HG03558 (cell line): ENCODE data around the gene S100A9.
"Not testable (repeated sequence)": the region's sequence is repeated elsewhere in the genome, so short reads cannot be mapped to it uniquely, and the experiment has no call there.

ENCODE experiments used
- ATAC-seq: cut with Tn5 transposase; IDR thresholded peaks from one replicate; pipeline ENCODE4 v1.9.1; 2021; ENCODE audit warnings: moderate number of reproducible peaks; ENCODE audit not compliant: unreplicated experiment; ENCODE audit errors: extremely low read depth

Gene S100A9

DNA sequence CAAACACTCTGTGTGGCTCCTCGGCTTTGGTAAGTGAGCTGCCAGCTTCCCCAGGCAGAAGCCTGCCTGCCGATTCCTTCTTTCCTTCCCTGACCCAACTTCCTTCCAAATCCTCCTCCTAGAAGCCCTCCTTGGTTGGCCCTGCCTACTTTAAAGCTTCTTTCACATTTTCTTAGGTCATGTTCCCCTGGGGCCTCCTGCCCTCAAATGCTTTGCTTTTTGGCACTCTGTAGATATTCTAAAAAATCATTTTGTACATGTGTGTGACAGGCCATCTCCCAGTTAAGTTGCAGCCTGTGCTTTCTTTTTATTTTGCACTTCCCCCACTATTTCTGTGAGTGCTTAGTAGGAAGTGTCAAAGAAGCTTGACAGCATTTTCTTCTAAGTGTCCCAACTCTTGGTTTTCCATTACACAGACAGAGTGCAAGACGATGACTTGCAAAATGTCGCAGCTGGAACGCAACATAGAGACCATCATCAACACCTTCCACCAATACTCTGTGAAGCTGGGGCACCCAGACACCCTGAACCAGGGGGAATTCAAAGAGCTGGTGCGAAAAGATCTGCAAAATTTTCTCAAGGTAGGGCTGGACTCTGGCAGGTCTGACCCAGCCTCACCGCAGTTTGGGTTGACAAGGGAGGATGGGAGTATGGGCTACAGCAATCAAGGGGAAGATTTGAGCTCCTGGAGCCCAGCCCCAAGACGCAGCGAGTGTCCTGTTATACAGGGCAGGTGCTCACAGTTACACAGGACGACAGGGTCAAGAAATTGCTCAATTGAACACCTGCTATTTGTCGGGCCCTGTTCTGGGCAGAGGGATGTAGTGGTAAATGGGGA, at the start of gene S100A9:
Gene S100A9 (plus strand): TSS at position 2 of the 838 bp plus-strand sequence. CDS start 430 bp downstream, at position 432.
- no peak for ATAC-seq

DNA sequence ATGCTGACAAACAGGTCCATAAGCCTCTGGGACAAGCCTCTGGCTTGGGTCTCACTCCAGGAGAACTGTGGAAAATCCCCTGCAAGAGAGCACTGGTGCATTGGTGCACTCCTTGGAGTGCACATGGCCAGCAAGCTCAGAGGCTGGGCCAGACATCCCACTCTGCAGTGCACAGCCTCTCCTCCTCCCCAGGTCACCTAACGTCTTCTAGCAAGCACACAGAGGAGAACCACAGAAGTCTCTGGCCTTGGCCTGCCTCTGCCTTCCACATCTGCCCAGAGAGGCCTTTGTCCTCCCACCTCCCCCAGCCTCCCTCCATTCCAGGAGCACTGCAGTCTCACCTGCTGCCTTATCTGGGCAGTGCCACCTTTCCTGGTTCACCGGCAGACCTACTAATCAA, 49.1 kb upstream of the S100A9 start:
- no peak for ATAC-seq

DNA sequence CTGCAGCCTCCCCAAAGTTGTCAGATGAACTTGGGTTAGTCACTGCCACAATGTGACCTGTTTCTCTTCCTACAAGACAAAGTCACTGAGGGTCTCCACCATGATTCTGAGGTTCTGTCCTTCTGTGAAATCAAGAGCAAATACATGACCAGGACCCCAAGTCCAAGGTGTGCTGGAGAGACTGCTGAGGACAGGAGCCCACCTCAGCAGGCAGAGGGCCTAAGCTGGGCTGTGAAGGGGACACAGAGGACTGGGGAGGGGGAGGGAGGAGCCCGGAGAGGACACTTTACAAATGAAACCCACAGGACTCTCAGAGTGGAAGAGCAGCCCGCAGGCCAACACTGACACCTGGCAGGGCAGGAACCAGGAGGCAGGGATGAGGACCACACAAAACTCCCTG, 48.2 kb upstream of the S100A9 start:
- no peak for ATAC-seq

DNA sequence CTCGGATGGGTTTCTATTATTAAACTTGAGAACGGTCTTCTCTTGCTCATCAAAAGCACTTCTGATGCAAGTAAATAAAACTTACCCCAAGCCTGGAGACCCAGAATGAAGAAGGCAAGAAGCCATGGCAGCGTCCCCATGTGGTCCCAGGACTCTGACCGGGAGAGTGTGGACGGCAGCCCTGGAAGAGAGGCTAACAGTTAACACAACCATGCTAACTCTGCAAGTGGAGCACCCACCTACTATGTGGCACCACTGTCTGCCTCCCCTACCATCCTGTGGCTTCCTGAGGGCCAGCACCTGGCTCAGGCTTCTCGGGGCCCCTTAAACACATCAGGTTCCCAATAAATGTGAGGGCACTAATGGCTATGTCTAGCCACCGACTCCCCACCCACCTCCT, 47.1 kb upstream of the S100A9 start:
- ATAC-seq: no peak

DNA sequence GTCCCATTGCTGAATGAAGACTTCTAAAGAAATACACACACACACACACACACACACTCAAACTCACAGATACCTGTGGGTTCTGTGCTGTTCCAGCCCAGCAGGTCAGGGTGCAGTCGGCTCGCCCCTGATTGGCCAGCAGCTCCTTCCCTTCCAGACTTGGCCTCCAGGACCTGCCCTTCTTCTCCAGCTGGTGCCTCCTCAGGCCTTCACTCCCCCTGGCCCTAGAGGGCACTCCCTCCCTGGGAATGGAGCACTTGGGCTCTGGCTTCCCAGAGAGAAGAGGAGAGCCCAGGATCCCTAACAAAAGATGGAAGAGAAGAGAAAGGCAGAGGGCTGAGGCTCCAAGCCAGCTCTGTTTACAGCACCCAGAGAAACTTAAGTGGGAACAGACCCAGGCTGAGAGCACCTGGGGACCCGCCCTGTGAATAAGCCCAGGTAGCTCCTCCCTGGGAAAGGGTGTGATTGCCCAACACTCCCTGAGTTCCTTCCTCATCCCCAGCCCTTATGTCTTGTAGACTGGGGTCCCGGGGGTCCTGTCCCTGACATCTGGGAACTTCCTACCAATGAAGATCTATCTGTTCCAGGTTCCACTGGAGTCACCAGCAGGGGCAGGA, 45.0 kb upstream of the S100A9 start, which contains the start of gene PGLYRP3:
Gene PGLYRP3 (minus strand): TSS at position 383 of the 617 bp plus-strand sequence. CDS start 2,287 bp downstream, outside the sequence.
- no peak for ATAC-seq

DNA sequence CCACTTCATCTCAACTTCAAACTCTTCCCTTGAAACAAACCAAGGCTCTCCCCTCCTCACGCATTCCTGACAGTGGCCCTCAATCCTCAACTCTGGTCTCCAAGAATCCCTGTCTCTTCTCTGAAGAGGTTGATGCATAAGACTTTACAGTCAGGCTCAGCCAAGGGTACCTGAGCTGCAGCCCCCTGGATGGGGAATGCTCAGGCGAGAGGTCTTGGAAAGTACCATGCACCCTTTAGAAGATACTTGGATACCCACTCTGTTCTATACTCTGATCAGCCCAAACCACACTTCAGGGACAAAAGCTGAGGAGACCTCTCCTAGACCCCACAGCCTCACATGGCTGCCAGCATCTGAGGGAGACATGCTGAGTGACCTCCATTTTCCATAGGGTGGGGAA, 44.4 kb upstream of the S100A9 start:
- no peak for ATAC-seq

DNA sequence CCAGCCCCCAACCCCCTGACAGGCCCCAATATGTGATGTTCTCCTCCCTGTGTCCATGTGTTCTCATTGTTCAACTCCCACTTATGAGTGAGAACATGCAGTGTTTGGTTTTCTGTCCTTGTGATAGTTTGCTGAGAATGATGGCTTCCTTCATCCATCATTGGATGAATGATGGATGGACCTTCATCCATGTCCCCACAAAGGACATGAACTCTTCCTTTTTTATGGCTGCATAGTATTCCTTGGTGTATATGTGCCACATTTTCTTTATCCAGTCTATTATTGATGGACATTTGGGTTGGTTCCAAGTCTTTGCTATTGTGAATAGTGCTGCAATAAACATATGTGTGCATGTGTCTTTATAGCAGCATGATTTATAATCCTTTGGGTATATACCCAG, 43.3 kb upstream of the S100A9 start:
- not testable (repeated sequence) for ATAC-seq

DNA sequence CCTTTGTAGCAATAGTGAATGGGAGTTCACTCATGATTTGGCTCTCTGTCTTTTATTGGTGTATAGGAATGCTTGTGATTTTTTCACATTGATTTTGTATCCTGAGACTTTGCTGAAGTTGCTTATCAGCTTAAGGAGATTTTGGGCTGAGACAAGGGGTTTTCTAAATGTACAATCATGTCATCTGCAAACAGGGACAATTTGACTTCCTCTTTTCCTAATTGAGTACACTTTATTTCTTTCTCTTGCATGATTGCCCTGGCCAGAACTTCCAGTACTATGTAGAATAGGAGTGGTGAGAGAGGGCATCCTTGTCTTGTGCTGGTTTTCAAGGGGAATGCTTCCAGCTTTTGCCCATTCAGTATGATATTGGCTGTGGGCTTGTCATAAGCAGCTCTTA, 41.6 kb upstream of the S100A9 start:
- ATAC-seq: not testable (repeated sequence)

DNA sequence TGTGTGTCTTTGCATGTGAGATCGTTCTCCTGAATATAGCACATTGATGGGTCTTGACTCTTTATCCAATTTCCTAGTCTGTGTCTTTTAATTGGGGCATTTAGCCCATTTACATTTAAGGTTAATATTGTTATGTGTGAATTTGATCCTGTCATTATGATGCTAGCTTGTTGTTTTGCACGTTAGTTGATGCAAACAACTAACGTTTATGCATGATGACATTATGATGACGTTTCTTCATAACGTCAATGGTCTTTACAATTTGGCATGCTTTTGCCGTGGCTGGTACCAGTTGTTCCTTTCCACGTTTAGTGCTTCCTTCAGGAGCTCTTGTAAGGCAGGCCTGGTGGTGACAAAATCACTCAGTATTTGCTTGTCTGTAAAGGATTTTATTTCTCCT, 39.5 kb upstream of the S100A9 start:
- not testable (repeated sequence) for ATAC-seq

DNA sequence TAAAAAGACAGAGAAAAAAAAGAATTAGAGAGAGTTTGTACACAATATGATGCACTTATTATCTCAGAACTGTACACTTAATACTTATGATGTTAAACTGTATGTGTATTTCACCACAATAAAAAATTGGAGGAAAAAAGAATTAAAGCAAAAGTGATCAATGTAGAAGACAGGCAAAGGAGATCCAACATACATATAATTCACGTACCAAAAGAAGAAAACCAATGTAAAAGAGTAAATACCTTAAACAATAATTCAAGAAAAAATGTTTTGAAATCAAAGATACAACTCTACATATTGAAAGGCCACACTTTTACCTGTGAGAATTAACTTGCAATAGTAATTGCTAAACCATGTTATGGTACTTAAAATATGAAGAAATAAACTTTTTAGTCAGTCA, 35.1 kb upstream of the S100A9 start:
- ATAC-seq: no peak

DNA sequence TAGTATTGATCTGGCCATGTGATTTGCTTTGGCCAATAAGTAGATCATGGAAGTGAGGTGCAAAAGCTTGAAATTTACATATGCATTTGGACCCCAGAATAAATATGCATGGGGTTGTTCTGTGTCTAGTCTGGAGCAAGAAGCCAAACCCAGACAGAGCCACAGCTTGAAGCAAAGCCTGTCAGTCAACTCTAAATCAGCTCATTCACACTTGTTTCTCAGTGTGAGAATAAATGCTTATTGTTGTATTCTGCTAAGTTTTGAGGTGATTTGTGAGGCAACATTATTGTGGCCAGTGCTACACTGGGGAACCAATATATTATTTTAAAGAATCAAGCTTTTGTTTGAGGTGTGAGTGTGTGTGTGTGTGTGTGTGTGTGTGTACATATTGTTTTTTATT, 32.7 kb upstream of the S100A9 start:
- ATAC-seq: no peak

DNA sequence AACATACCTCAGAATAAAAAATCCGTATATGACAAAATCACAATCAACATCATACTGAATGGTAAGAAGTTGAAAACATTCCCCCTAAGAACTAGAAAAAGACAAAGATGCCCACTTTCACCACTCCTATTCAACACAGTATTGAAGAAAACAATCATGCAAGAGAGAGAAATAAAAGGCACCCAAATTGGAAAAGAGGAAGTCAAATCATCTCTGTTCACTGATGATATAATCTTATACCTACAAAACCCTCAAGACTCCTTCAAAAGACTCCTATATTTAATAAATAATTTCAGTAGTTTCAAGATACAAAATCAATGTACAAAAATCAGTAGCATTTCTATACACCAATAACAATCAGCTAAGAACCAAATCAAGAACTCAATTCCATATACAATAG, 23.8 kb upstream of the S100A9 start:
- no peak for ATAC-seq

DNA sequence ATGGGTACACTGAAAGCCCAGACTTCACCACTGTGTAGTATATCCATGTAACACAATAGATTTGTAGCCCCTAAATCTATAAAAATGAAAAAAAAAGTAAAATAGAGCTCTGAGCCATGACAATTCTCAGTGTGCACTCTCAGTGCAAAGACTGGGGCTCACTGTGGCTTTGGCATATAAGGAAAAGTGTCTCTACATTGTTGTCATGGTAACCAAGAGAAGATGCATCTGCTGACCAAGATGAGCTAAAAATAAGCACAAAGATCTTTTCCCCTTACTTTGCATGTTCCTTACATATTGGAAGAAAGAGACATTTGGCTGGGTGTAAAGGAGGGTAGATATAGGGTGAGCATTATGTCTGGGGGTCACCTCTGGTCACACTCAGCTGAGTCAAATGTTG, 21.0 kb upstream of the S100A9 start:
- no peak for ATAC-seq

DNA sequence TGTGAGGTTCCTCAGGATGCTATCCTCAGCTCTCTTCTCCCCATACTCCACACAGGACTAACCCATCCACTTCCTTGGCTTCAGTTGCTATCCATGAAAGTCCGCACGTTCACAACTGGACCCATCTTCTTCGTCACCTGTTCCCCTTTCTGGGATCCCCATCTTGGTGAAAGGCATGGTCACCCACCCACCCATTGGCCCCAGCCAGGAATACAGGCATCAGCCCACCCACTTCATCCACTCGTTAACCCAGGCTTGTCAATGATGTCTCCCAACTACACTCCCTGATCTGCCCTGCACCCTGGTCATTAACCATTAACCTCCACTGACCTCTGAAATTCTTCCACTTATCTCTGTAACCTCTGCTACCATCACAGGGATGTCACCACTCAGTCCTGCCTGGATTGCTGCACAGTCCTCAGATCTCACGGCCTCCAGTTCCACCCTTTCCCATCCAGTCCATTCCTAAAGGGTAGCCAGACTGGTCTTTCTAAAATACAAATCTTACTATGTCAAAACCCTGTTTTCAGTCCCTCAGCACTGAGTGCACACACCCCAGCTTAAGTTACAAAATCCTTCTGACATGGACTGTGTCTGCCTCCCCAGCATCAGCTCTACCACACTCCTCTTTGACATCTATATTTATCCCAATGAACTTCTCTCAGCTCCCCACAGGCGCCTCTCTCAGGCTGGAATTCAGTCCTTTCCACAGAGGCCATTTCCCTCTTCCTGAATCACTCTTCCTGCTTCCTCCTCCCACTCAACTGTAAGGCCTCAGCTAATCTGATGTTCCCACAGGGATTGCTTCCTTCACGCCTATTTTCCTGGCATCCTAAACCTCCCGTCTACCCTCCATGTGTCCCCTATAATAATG, 19.4 kb upstream of the S100A9 start:
- no peak for ATAC-seq

DNA sequence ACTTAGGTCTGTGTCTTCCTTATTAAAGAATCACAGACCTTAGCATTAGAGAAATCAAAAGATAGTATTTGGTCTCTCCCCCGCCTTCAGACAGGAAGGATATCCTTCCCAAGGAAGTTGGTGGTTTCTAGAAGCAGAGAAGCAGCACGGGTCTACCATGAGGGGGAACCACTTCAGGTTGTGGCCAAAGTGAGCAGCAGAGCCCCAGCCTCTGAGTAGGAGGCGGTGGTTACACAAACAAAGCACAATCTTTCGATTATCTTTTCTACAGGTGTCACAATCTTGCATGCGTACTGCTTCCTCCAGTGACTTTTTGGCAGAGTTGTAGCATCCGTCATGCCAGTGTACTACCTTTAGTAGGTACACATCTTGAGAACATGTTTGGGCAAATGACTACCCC, 17.9 kb upstream of the S100A9 start:
- no peak for ATAC-seq

DNA sequence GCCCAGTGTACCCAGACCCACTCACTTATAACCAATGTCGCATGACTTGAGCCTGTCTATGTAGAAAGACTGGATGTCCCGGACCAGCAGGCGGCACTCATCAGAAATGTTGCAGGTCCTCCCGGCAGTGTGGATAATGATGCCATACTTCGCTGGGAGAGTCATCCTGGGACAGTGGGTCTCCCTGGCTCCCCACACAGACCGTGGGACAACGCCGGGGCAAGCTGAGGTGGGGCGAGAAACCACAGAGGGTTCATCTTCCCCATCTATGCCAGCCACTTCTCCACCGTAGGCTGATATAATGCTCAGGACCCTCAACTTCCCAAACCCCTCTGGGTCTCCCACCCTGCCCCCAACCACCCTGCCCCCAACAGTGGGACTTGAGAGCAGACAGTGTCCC, 17.3 kb upstream of the S100A9 start:
- no peak for ATAC-seq

DNA sequence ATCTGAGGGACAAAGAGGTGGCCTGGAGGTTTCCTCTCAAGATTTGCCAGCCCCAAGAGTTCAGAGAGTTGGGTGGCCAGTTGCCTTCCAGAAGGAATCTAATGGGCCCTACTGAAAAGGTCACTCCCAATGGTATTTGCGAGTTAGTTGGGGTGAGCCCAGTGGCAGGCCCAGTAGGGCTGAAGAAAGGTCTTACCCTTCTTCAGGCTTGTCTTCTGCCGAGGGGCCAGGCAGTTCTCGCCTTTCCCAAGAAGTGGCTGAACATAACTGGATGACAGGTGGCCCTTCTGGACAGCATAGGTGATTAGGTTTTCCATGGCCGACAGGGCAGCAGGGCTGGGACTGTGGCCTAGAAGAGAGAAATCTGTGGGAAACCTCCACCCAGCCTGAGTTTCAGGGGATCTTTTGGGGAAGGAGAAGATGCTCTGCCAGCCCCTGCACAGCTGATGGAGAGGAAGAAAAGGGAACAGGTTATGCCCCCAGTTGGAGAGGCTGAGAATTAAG, 16.2 kb upstream of the S100A9 start:
- ATAC-seq: no peak

DNA sequence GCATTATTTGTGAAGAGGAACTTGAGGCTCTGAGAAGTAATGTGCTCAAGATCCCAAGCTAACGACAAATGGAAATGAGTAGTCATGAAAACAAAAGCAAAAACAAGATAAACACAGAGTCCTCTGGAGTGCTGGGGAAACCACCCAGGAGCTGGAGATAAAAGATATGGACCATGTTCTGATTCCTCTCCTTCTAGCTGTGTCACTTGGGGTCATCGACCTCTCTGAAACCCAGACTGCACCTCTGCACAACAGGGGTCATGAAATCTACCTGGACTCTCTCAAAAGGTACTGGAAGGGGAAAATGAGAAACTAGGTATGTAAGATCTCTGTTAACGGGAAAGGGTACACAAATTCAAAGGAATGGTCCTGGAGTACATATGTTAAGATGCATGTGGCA, 15.5 kb upstream of the S100A9 start:
- no peak for ATAC-seq

DNA sequence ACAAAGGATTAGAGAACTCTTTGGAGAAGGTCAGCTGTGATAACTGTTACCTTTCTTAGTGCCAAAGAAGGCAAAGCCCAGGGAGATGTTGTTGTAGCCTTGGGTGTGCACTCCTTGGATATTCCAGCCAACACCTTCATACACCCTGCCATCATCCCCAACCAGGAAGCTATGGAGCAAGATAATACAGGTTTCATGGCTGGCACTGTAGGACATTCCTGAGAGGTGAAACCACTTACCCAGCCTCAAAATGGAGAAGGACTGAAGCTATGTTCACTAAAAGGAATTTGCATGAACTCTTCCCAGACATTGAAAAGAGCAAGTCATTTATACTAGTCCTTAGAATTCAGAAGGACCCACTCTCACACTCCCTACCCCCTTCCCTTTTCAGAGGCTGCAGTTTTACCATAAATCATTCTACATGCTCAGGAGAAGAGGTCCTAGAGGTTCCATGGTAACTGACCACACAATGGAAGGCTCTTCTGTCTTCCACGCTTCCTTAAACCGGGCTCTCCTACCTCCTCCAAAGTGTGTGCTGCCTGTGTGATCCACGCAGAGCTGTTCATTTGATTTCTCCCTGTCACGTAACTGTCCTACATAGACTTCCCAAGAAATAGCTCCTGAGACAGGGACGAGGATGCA, 14.5 kb upstream of the S100A9 start:
- no peak for ATAC-seq
